HG03135 (cell line): ENCODE data around the gene ZFPL1.

Source experiments
- ATAC-seq: cut with Tn5 transposase; IDR thresholded peaks from one replicate; pipeline ENCODE4 v1.9.1; 2021; ENCODE audit warnings: mild to moderate bottlenecking, moderate library complexity; ENCODE audit not compliant: unreplicated experiment

ZFPL1 gene

GRCh38 chr11:65083834-65084597 is at the start of gene ZFPL1, which contains the start of gene CDCA5:
Gene ZFPL1, plus strand, starts transcription at chr11:65084222. Its CDS starts 477 bp downstream, at chr11:65084699.
Gene CDCA5, minus strand, starts transcription at chr11:65084040. Its CDS starts 62 bp downstream, at chr11:65083978.
- peak; percentile 79 for ATAC-seq

- no peak for ATAC-seq
These were observed 49.6 kb upstream of the ZFPL1 start for GRCh38 chr11:65034423-65034822.

- no peak for ATAC-seq
These were observed 48.4 kb upstream of the ZFPL1 start for GRCh38 chr11:65035579-65035978.

- ATAC-seq: no peak
These were observed 47.1 kb upstream of the ZFPL1 start for GRCh38 chr11:65036931-65037330.

- no peak for ATAC-seq
These were observed 43.5 kb upstream of the ZFPL1 start for GRCh38 chr11:65040520-65040846.

- ATAC-seq: peak; percentile 86
These were observed 43.0 kb upstream of the ZFPL1 start, which contains the start of gene SAC3D1 for GRCh38 chr11:65040847-65041622. Gene SAC3D1, plus strand, starts transcription at chr11:65041210. Its CDS starts 83 bp downstream, at chr11:65041293.

GRCh38 chr11:65042891-65043290 is 41.1 kb upstream of the ZFPL1 start:
- ATAC-seq: no peak

GRCh38 chr11:65043881-65044501 is 40.0 kb upstream of the ZFPL1 start:
- no peak for ATAC-seq

- no peak for ATAC-seq
These were observed 39.0 kb upstream of the ZFPL1 start for GRCh38 chr11:65045061-65045460.

- no peak for ATAC-seq
These were observed 38.3 kb upstream of the ZFPL1 start for GRCh38 chr11:65045728-65046127.

GRCh38 chr11:65047581-65048422 is 36.2 kb upstream of the ZFPL1 start:
- ATAC-seq: no peak

GRCh38 chr11:65051398-65051858 is 32.6 kb upstream of the ZFPL1 start:
- ATAC-seq: no peak

GRCh38 chr11:65053827-65054508 is 30.1 kb upstream of the ZFPL1 start:
- ATAC-seq: no peak

GRCh38 chr11:65055538-65055937 is 28.5 kb upstream of the ZFPL1 start:
- no peak for ATAC-seq

GRCh38 chr11:65056999-65057398 is 27.0 kb upstream of the ZFPL1 start:
- no peak for ATAC-seq

GRCh38 chr11:65057526-65057925 is 26.5 kb upstream of the ZFPL1 start:
- no peak for ATAC-seq

- ATAC-seq: no peak
These were observed 26.0 kb upstream of the ZFPL1 start for GRCh38 chr11:65058012-65058411.

GRCh38 chr11:65058419-65059054 is 25.5 kb upstream of the ZFPL1 start, which contains the start of gene NAALADL1:
Gene NAALADL1, minus strand, starts transcription at chr11:65058553. Its CDS starts 32 bp downstream, at chr11:65058521.
- no peak for ATAC-seq

GRCh38 chr11:65059523-65059922 is 24.5 kb upstream of the ZFPL1 start:
- ATAC-seq: no peak
